Peyer's patch (tissue), 4 donors: ENCODE measurements around the gene ZKSCAN5. TPM values are rescaled to one million over a fixed set of nuclear protein-coding genes. Genes with fewer than 3 reads are reported as not detected.

Experiments used
- DNase-seq, 3 donors: peaks; one replicate each; pipeline ENCODE4 v3.0.0-alpha.2; 2017 to 2019
- H3K27ac ChIP-seq, 4 donors: fragments of 200-600 bp; sonication (generic); one replicate each; pipeline ENCODE4 v1.5.1; 2016 to 2019
- H3K27me3 ChIP-seq, 2 donors: fragments of 200-600 bp; sonication (generic); one replicate each; pipeline ENCODE4 v1.5.1; 2019
- H3K36me3 ChIP-seq, 3 donors: fragments of 200-600 bp; sonication (generic); one replicate each; pipeline ENCODE4 v1.5.1; 2016 to 2019
- H3K4me1 ChIP-seq, 4 donors: fragments of 200-600 bp; sonication (generic); one replicate each; pipeline ENCODE4 v1.5.1; 2016 to 2019
- H3K4me3 ChIP-seq, 4 donors: fragments of 200-600 bp; sonication (generic); 1 replicate in 3 of 4; 2 replicates in 1 of 4; pipeline ENCODE4 v1.5.1; 2016 to 2019; ENCODE audit warnings: mild to moderate bottlenecking in 1 of 4
- H3K9me3 ChIP-seq, 4 donors: fragments of 200-600 bp; sonication (generic); one replicate each; pipeline ENCODE4 v1.5.1; 2016 to 2019; ENCODE audit warnings: mild to moderate bottlenecking in 1 of 4
- CTCF ChIP-seq, 6 experiments: fragments of 450-650 bp in 4 of 6; fragments of 200-600 bp in 2 of 6; sonication (generic) in 1 of 6; IDR thresholded peaks; one replicate each; pipeline ENCODE4 v1.5.1; 2017 to 2019; ENCODE audit warnings: antibody characterized with exemption in 6 of 6, mild to moderate bottlenecking in 3 of 6, moderate library complexity in 1 of 6
- POLR2A ChIP-seq, 2 donors: fragments of 450-650 bp; IDR thresholded peaks; one replicate each; pipeline ENCODE4 v1.5.1; 2017; ENCODE audit warnings: antibody characterized with exemption in 2 of 2, mild to moderate bottlenecking in 2 of 2, moderate library complexity in 2 of 2
- total RNA-seq, 4 donors: library from RNA; depleted of rRNA; stranded (reverse); fragments of >200 nt; gene quantifications; one replicate each; pipeline ENCODE4 v1.1.0, GENCODE V29; 2016

Gene ZKSCAN5
- total RNA-seq, 4 donors from 2014 or later: 7.2 to 20.6 (median 11.7) TPM

- no peak for TF ChIP-seq POLR2A (IDR thresholded peaks at IDR 0.05)
- TF ChIP-seq CTCF (IDR thresholded peaks at IDR 0.05): no peak
- Histone ChIP-seq H3K4me1 (no peaks in the 10 kb centered on the region), H3K36me3 (peaks cover 0 to 50% (median 0%) of the 10 kb centered on the region in 3 donors), H3K9me3 (no peaks in the 10 kb centered on the region), H3K27ac (no peak overlapping the region), H3K4me3 (no peak overlapping the region), H3K27me3 (no peaks in the 10 kb centered on the region)
- DNase-seq: no peak
Observed at GRCh38 chr7:99485094-99485493, 19.4 kb upstream of the ZKSCAN5 start.

- H3K27me3 ChIP-seq: no peaks in the 10 kb centered on the region
- H3K4me3 ChIP-seq: no peak overlapping the region
- no peak for DNase-seq
- H3K27ac ChIP-seq: no peak overlapping the region
- peaks cover 0 to 44% (median 3%) of the 10 kb centered on the region in 3 donors for H3K36me3 ChIP-seq
- peaks cover 0 to 13% (median 6%) of the 10 kb centered on the region in 4 donors for H3K9me3 ChIP-seq
- TF ChIP-seq POLR2A (IDR thresholded peaks at IDR 0.05) (no peak), CTCF (IDR thresholded peaks at IDR 0.05) (no peak)
- no peaks in the 10 kb centered on the region for H3K4me1 ChIP-seq
Observed at GRCh38 chr7:99489235-99489634, 15.2 kb upstream of the ZKSCAN5 start.

DNA sequence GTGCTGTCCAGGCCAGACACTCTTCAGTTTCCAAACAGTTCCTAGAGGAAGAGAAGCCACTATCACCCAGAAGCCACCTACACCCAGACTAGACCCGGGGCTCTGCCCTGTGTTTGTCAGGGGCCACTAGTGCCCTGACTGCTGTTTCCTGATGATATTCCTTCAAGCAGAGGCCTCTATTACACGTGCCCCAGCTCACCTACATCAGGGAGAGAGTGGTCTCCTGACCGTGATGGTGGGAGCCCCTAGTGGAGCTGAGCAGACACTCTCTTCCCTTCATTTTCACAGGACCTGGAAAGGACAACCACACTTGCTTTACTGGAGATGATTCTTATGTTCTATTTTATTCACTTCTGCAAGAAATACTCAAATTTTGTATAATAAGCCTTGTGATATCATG, 13.6 kb upstream of the ZKSCAN5 start:
- no peaks in the 10 kb centered on the region for H3K4me1 ChIP-seq
- DNase-seq: no peak

DNA sequence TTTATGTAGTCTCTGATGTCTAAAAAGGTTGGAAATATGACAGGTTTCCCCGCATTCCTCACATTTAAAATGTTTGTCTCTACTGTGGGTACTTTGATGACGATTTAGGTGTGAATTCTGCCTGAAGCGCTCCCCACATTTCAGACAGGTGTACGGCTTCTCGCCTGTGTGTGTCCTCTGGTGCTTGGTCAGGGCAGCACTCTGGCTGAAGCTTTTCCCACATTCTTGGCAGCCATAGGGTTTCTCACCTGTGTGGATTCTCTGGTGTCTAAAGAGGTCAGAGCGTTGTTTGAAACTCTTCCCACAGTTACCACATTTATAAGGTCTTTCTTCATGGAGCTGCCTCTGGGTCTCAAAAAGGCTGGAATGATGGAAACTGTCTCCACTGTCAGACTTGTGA, 10.6 kb upstream of the ZKSCAN5 start:
- no peak overlapping the region for H3K27ac ChIP-seq
- peaks cover 0 to 53% (median 3%) of the 10 kb centered on the region in 3 donors for H3K36me3 ChIP-seq
- no peak for DNase-seq
- H3K4me1 ChIP-seq: peaks cover 2 to 18% (median 10%) of the 10 kb centered on the region in 4 donors
- H3K4me3 ChIP-seq: no peak overlapping the region
- TF ChIP-seq POLR2A (IDR thresholded peaks at IDR 0.05): no peak
- TF ChIP-seq CTCF (IDR thresholded peaks at IDR 0.05): no peak
- H3K9me3 ChIP-seq: peaks cover 0 to 23% (median 7%) of the 10 kb centered on the region in 4 donors
- no peaks in the 10 kb centered on the region for H3K27me3 ChIP-seq

More for the DNA sequence above, 13.6 kb upstream of the ZKSCAN5 start:
- H3K4me3 ChIP-seq: no peak overlapping the region
- H3K9me3 ChIP-seq: peaks cover 0 to 23% (median 7%) of the 10 kb centered on the region in 4 donors
- TF ChIP-seq POLR2A (IDR thresholded peaks at IDR 0.05): no peak
- H3K27ac ChIP-seq: no peak overlapping the region
- peaks cover 0 to 55% (median 3%) of the 10 kb centered on the region in 3 donors for H3K36me3 ChIP-seq
- H3K27me3 ChIP-seq: no peaks in the 10 kb centered on the region

- H3K27ac ChIP-seq: peak overlapping the region in 1 of 4 donors; percentile 98
- peak overlapping the region; percentile 73 to 98 (median 86) for H3K4me3 ChIP-seq
- no peak for TF ChIP-seq CTCF (IDR thresholded peaks at IDR 0.05)
- TF ChIP-seq POLR2A (IDR thresholded peaks at IDR 0.05): no peak
- peaks cover 0 to 23% (median 7%) of the 10 kb centered on the region in 4 donors for H3K9me3 ChIP-seq
- DNase-seq: no peak
- H3K4me1 ChIP-seq: peaks cover 2 to 26% (median 13%) of the 10 kb centered on the region in 4 donors
- H3K36me3 ChIP-seq: peaks cover 0 to 38% (median 3%) of the 10 kb centered on the region in 3 donors
- no peaks in the 10 kb centered on the region for H3K27me3 ChIP-seq
Observed at GRCh38 chr7:99497766-99498545, 6.5 kb upstream of the ZKSCAN5 start.

GRCh38 chr7:99498546-99498944, 5.9 kb upstream of the ZKSCAN5 start:
- Histone ChIP-seq H3K27ac (peak overlapping the region in 3 of 4 donors; percentile 97 to 99 (median 98)), H3K27me3 (no peaks in the 10 kb centered on the region), H3K36me3 (peaks cover 0 to 32% (median 3%) of the 10 kb centered on the region in 3 donors), H3K4me1 (peaks cover 2 to 26% (median 13%) of the 10 kb centered on the region in 4 donors), H3K4me3 (peak overlapping the region; percentile 73 to 98 (median 86)), H3K9me3 (peaks cover 0 to 17% (median 4%) of the 10 kb centered on the region in 4 donors)
- no peak for DNase-seq
- TF ChIP-seq CTCF (IDR thresholded peaks at IDR 0.05): no peak
- no peak for TF ChIP-seq POLR2A (IDR thresholded peaks at IDR 0.05)
